OCI-LY1 (cell line): ENCODE data around the gene ANKRD33B.

Experiments
- H2AFZ ChIP-seq: fragments of 200-600 bp; sonication (generic), shearing (Covaris generic); 2 replicates; pipeline ENCODE4 v1.6.0; 2014; ENCODE audit warnings: antibody characterized with exemption, mild to moderate bottlenecking, low read length
- H3F3A ChIP-seq: fragments of 200-600 bp; sonication (generic), shearing (Covaris generic); 2 replicates; pipeline ENCODE4 v1.6.0; 2014; ENCODE audit warnings: mild to moderate bottlenecking, antibody characterized with exemption, low read length, moderate library complexity; ENCODE audit not compliant: insufficient read depth
- H3K27ac ChIP-seq: fragments of 200-600 bp; sonication (generic); 2 replicates; pipeline ENCODE4 v1.5.1; 2014; ENCODE audit warnings: low read length, mixed run types, mild to moderate bottlenecking, low read depth; ENCODE audit not compliant: poor library complexity, severe bottlenecking
- H3K27me3 ChIP-seq: fragments of 200-600 bp; sonication (generic); 2 replicates; pipeline ENCODE4 v1.6.0; 2014; ENCODE audit warnings: antibody characterized with exemption, mild to moderate bottlenecking, low read length, moderate library complexity; ENCODE audit not compliant: insufficient read depth
- H3K36me3 ChIP-seq: fragments of 200-600 bp; sonication (generic); 2 replicates; pipeline ENCODE4 v1.6.1; 2014; ENCODE audit warnings: mild to moderate bottlenecking, antibody characterized with exemption, low read length, moderate library complexity, mixed read lengths; ENCODE audit not compliant: insufficient read depth
- H3K4me1 ChIP-seq: fragments of 200-600 bp; sonication (generic); 2 replicates; pipeline ENCODE4 v1.5.1; 2014; ENCODE audit warnings: mild to moderate bottlenecking, low read length, moderate library complexity; ENCODE audit not compliant: insufficient read depth, severe bottlenecking
- H3K4me2 ChIP-seq: fragments of 200-600 bp; sonication (generic), shearing (Covaris generic); 2 replicates; pipeline ENCODE4 v1.6.1; 2014; ENCODE audit warnings: low read length
- H3K4me3 ChIP-seq: fragments of 200-600 bp; sonication (generic); 2 replicates; pipeline ENCODE4 v1.5.1; 2014; ENCODE audit warnings: low read length, low read depth, mild to moderate bottlenecking, mixed read lengths; ENCODE audit not compliant: poor library complexity, severe bottlenecking
- H3K79me2 ChIP-seq: fragments of 200-600 bp; shearing (Covaris generic); 2 replicates; pipeline ENCODE4 v1.6.1; 2016; ENCODE audit warnings: mixed run types, low read length, mixed read lengths; ENCODE audit not compliant: insufficient read depth
- H3K9ac ChIP-seq: fragments of 200-600 bp; sonication (generic), shearing (Covaris generic); 2 replicates; pipeline ENCODE4 v1.6.1; 2014; ENCODE audit warnings: mild to moderate bottlenecking, low read length, mixed read lengths
- H3K9me2 ChIP-seq: fragments of 200-600 bp; sonication (generic), shearing (Covaris generic); 2 replicates; pipeline ENCODE4 v1.6.1; 2014; ENCODE audit warnings: low read depth, mild to moderate bottlenecking, low read length, mixed read lengths
- H3K9me3 ChIP-seq: fragments of 200-600 bp; shearing (Covaris generic); 2 replicates; pipeline ENCODE4 v1.6.1; 2014; ENCODE audit warnings: low read length, mixed read lengths
- H4K20me1 ChIP-seq: fragments of 200-600 bp; sonication (generic), shearing (Covaris generic); 2 replicates; pipeline ENCODE4 v1.6.0; 2016; ENCODE audit warnings: mild to moderate bottlenecking, low read length; ENCODE audit not compliant: insufficient read depth
- EZH2 ChIP-seq: fragments of 200-600 bp; sonication (generic), shearing (Covaris generic); IDR thresholded peaks from 2 replicates; pipeline ENCODE4 v1.8.0; 2017; ENCODE audit warnings: borderline replicate concordance, mixed run types, mild to moderate bottlenecking, antibody characterized with exemption, low read length, moderate library complexity, mixed read lengths
- TF ChIP-seq, protein P1 (sequence below): fragments of 200-600 bp; sonication (generic), shearing (Covaris generic); IDR thresholded peaks from 2 replicates; pipeline ENCODE4 v1.5.1; 2017; ENCODE audit warnings: mild to moderate bottlenecking, antibody characterized with exemption, low read length, moderate library complexity, mixed read lengths

ANKRD33B gene

DNA sequence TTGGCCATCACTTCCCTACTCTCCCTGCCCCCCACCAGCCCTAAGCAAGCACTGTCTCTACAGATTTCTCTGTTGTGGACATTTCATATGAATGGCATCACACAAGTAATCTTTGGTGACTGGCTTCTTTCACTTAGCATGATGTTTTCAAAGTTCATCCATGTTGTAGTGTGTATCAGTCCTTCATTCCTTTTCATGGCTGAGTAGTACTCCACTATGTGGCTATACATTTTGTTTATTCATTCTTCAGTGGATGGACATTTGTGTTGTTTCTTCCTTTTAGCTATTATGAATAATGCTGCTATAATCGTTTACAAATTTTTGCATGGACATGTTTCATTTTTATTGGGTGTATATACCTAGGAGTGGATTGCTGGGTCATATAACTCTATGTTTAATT lies 113.1 kb downstream of the ANKRD33B start:
- Histone ChIP-seq H2AFZ (no peak overlapping the region), H3K79me2 (no peaks in the 10 kb centered on the region), H3K4me3 (no peak overlapping the region), H3F3A (no peaks in the 10 kb centered on the region), H3K4me1 (no peaks in the 10 kb centered on the region), H3K27ac (no peak overlapping the region), H3K27me3 (no peaks in the 10 kb centered on the region), H3K9ac (no peak overlapping the region), H4K20me1 (no peaks in the 10 kb centered on the region), H3K4me2 (no peak overlapping the region), H3K36me3 (peaks cover 41% of the 10 kb centered on the region), H3K9me2 (no peaks in the 10 kb centered on the region), H3K9me3 (no peaks in the 10 kb centered on the region)
- TF ChIP-seq, protein P1, sequence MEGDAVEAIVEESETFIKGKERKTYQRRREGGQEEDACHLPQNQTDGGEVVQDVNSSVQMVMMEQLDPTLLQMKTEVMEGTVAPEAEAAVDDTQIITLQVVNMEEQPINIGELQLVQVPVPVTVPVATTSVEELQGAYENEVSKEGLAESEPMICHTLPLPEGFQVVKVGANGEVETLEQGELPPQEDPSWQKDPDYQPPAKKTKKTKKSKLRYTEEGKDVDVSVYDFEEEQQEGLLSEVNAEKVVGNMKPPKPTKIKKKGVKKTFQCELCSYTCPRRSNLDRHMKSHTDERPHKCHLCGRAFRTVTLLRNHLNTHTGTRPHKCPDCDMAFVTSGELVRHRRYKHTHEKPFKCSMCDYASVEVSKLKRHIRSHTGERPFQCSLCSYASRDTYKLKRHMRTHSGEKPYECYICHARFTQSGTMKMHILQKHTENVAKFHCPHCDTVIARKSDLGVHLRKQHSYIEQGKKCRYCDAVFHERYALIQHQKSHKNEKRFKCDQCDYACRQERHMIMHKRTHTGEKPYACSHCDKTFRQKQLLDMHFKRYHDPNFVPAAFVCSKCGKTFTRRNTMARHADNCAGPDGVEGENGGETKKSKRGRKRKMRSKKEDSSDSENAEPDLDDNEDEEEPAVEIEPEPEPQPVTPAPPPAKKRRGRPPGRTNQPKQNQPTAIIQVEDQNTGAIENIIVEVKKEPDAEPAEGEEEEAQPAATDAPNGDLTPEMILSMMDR: no peak
- TF ChIP-seq EZH2: no peak

- Histone ChIP-seq H4K20me1 (no peaks in the 10 kb centered on the region), H3K9me2 (no peaks in the 10 kb centered on the region), H3K27ac (no peak overlapping the region), H3K79me2 (no peaks in the 10 kb centered on the region), H3K9me3 (no peaks in the 10 kb centered on the region), H3K4me3 (no peak overlapping the region), H2AFZ (no peak overlapping the region), H3F3A (no peaks in the 10 kb centered on the region), H3K27me3 (no peaks in the 10 kb centered on the region), H3K4me2 (no peak overlapping the region), H3K36me3 (peaks cover 45% of the 10 kb centered on the region), H3K9ac (no peak overlapping the region), H3K4me1 (no peaks in the 10 kb centered on the region)
- TF ChIP-seq, protein P1: no peak
- no peak for TF ChIP-seq EZH2
These were observed 113.7 kb downstream of the ANKRD33B start for GRCh38 chr5:10677533-10677932.

- Histone ChIP-seq H3K4me3 (no peak overlapping the region), H3K79me2 (no peaks in the 10 kb centered on the region), H4K20me1 (no peaks in the 10 kb centered on the region), H2AFZ (no peak overlapping the region), H3K9me2 (no peaks in the 10 kb centered on the region), H3K9ac (no peak overlapping the region), H3F3A (no peaks in the 10 kb centered on the region), H3K4me1 (no peaks in the 10 kb centered on the region), H3K27ac (no peak overlapping the region), H3K27me3 (no peaks in the 10 kb centered on the region), H3K4me2 (no peak overlapping the region), H3K36me3 (peaks cover 51% of the 10 kb centered on the region), H3K9me3 (no peaks in the 10 kb centered on the region)
- no peak for TF ChIP-seq EZH2
- TF ChIP-seq, protein P1: no peak
These were observed 114.4 kb downstream of the ANKRD33B start for GRCh38 chr5:10678244-10678643.
